HEK293 (cell line): Measurements from ENCODE around the gene SOX2.

Source experiments
- CTCF ChIA-PET: fragments of 350-600 bp; formaldehyde crosslinking; extraction: SDS; loops from one replicate; lab custom pipeline; 2021; ENCODE audit warnings: antibody characterized with exemption; lab: Yijun Ruan, JAX
- POLR2A ChIA-PET: fragments of 300-600 bp; formaldehyde crosslinking; extraction: SDS; loops from one replicate; lab custom pipeline; 2020; ENCODE audit warnings: antibody characterized with exemption, inconsistent platforms; lab: Yijun Ruan, JAX
- H3K27ac ChIP-seq: fragments of 200-500 bp; sonication (Bioruptor generic); 2 replicates; pipeline ENCODE4 v1.5.1; 2014; ENCODE audit warnings: low read depth, low read length, control low read depth, inconsistent platforms; ENCODE audit errors: extremely low read depth
- H3K36me3 ChIP-seq, 2 experiments: fragments of 200-500 bp in 1 of 2; sonication (Bioruptor generic) in 1 of 2; 1 replicate in 1 of 2; 2 replicates in 1 of 2; pipeline ENCODE4 v1.5.1; 2014 to 2017; ENCODE audit warnings: inconsistent platforms in 2 of 2, low read length in 2 of 2; ENCODE audit not compliant: control insufficient read depth in 2 of 2, insufficient read depth in 1 of 2
- H3K4me1 ChIP-seq: fragments of 200-500 bp; sonication (Bioruptor generic); 2 replicates; pipeline ENCODE4 v1.5.1; 2014; ENCODE audit warnings: mild to moderate bottlenecking, low read length, inconsistent platforms; ENCODE audit not compliant: control insufficient read depth, insufficient read depth
- H3K4me3 ChIP-seq: 2 replicates; pipeline ENCODE4 v1.5.1; 2011; ENCODE audit warnings: low read depth, mild to moderate bottlenecking, control low read depth, low read length, moderate library complexity
- H3K9me3 ChIP-seq: fragments of 200-500 bp; sonication (Bioruptor generic); 2 replicates; pipeline ENCODE4 v1.5.1; 2014; ENCODE audit warnings: low read depth, low read length, inconsistent platforms; ENCODE audit not compliant: control insufficient read depth, insufficient read depth
- ELK4 ChIP-seq: IDR thresholded peaks from 2 replicates; pipeline ENCODE4 v1.6.1; 2011; ENCODE audit warnings: mild to moderate bottlenecking, low read depth, low read length, borderline replicate concordance
- GLIS1 ChIP-seq: fragments of 450-650 bp; formaldehyde crosslinking; IDR thresholded peaks from 2 replicates; pipeline ENCODE4 v1.5.1; 2016; ENCODE audit warnings: missing biosample characterization, missing genetic modification characterization
- HOXD13 ChIP-seq: sonication (generic); formaldehyde crosslinking; IDR thresholded peaks from 2 replicates; pipeline ENCODE4 v1.8.0; 2022; ENCODE audit warnings: missing genetic modification reagents, borderline replicate concordance
- KLF10 ChIP-seq: fragments of 450-650 bp; IDR thresholded peaks from 2 replicates; pipeline ENCODE4 v1.5.1; 2018; ENCODE audit warnings: missing biosample characterization, mild to moderate bottlenecking, missing genetic modification characterization
- KLF16 ChIP-seq: fragments of 450-650 bp; formaldehyde crosslinking; IDR thresholded peaks from 2 replicates; pipeline ENCODE4 v1.5.1; 2017; ENCODE audit warnings: missing biosample characterization, missing genetic modification characterization
- MYNN ChIP-seq: fragments of 450-650 bp; formaldehyde crosslinking; IDR thresholded peaks from 2 replicates; pipeline ENCODE4 v1.5.1; 2016; ENCODE audit warnings: missing biosample characterization, missing genetic modification characterization, borderline replicate concordance
- SALL2 ChIP-seq: fragments of 450-650 bp; formaldehyde crosslinking; IDR thresholded peaks from 2 replicates; pipeline ENCODE4 v1.5.0; 2017; ENCODE audit warnings: missing biosample characterization, mild to moderate bottlenecking, missing genetic modification characterization, borderline replicate concordance
- ZBTB17 ChIP-seq: fragments of 450-650 bp; formaldehyde crosslinking; IDR thresholded peaks from 2 replicates; pipeline ENCODE4 v1.5.1; 2016; ENCODE audit warnings: missing biosample characterization, missing genetic modification characterization
- ZFHX2 ChIP-seq: fragments of 450-650 bp; formaldehyde crosslinking; conservative IDR thresholded peaks from 2 replicates; pipeline ENCODE4 v1.5.1; 2016; ENCODE audit warnings: missing biosample characterization, missing genetic modification characterization
- ZFP41 ChIP-seq: fragments of 450-650 bp; formaldehyde crosslinking; IDR thresholded peaks from 2 replicates; pipeline ENCODE4 v1.5.1; 2016; ENCODE audit warnings: missing biosample characterization, missing genetic modification characterization, borderline replicate concordance
- ZNF138 ChIP-seq: fragments of 450-650 bp; formaldehyde crosslinking; IDR thresholded peaks from 2 replicates; pipeline ENCODE4 v1.5.1; 2016; ENCODE audit warnings: missing biosample characterization, missing genetic modification characterization, borderline replicate concordance
- ZNF146 ChIP-seq: fragments of 450-650 bp; formaldehyde crosslinking; IDR thresholded peaks from 2 replicates; pipeline ENCODE4 v1.5.1; 2016; ENCODE audit warnings: missing biosample characterization, missing genetic modification characterization
- ZNF211 ChIP-seq: fragments of 450-650 bp; formaldehyde crosslinking; IDR thresholded peaks from 2 replicates; pipeline ENCODE4 v1.5.1; 2016; ENCODE audit warnings: low read depth, missing biosample characterization, missing genetic modification characterization
- ZNF221 ChIP-seq: fragments of 450-650 bp; formaldehyde crosslinking; IDR thresholded peaks from 2 replicates; pipeline ENCODE4 v1.5.1; 2017; ENCODE audit warnings: missing biosample characterization, missing genetic modification characterization, borderline replicate concordance
- ZNF274 ChIP-seq, 2 experiments: fragments of 200-500 bp in 1 of 2; fragments of 450-650 bp in 1 of 2; sonication (Bioruptor generic) in 1 of 2; formaldehyde crosslinking in 1 of 2; IDR thresholded peaks; 2 replicates each; pipeline versions ENCODE4 v1.5.1 to v1.6.1; 2014 to 2016; ENCODE audit warnings: borderline replicate concordance in 1 of 2, inconsistent platforms in 1 of 2, low read length in 1 of 2, missing biosample characterization in 1 of 2, missing genetic modification characterization in 1 of 2
- ZNF311 ChIP-seq: fragments of 450-650 bp; formaldehyde crosslinking; IDR thresholded peaks from 2 replicates; pipeline ENCODE4 v1.5.1; 2017; ENCODE audit warnings: missing biosample characterization, missing genetic modification characterization, borderline replicate concordance
- ZNF366 ChIP-seq: fragments of 450-650 bp; formaldehyde crosslinking; conservative IDR thresholded peaks from 2 replicates; pipeline ENCODE4 v1.5.1; 2016; ENCODE audit warnings: missing biosample characterization, missing genetic modification characterization
- ZNF416 ChIP-seq: fragments of 450-650 bp; formaldehyde crosslinking; IDR thresholded peaks from 2 replicates; pipeline ENCODE4 v1.5.1; 2016; ENCODE audit warnings: missing biosample characterization, missing genetic modification characterization
- ZNF423 ChIP-seq: fragments of 450-650 bp; formaldehyde crosslinking; IDR thresholded peaks from 2 replicates; pipeline ENCODE4 v1.5.1; 2016; ENCODE audit warnings: missing biosample characterization, missing genetic modification characterization
- ZNF521 ChIP-seq: fragments of 450-650 bp; formaldehyde crosslinking; IDR thresholded peaks from 2 replicates; pipeline ENCODE4 v1.5.1; 2017; ENCODE audit warnings: missing biosample characterization, mild to moderate bottlenecking, missing genetic modification characterization
- ZNF544 ChIP-seq: fragments of 450-650 bp; formaldehyde crosslinking; IDR thresholded peaks from 2 replicates; pipeline ENCODE4 v1.5.0; 2017; ENCODE audit warnings: missing biosample characterization, missing genetic modification characterization
- ZNF585B ChIP-seq: fragments of 450-650 bp; formaldehyde crosslinking; IDR thresholded peaks from 2 replicates; pipeline ENCODE4 v1.5.1; 2016; ENCODE audit warnings: missing biosample characterization, missing genetic modification characterization
- ZNF610 ChIP-seq: fragments of 450-650 bp; formaldehyde crosslinking; IDR thresholded peaks from 2 replicates; pipeline ENCODE4 v1.5.1; 2016; ENCODE audit warnings: missing biosample characterization, missing genetic modification characterization, borderline replicate concordance
- ZNF660 ChIP-seq: fragments of 450-650 bp; IDR thresholded peaks from 2 replicates; pipeline ENCODE4 v1.5.1; 2018; ENCODE audit warnings: missing biosample characterization, mild to moderate bottlenecking, missing genetic modification characterization
- ZNF664 ChIP-seq: fragments of 450-650 bp; formaldehyde crosslinking; IDR thresholded peaks from 2 replicates; pipeline ENCODE4 v1.5.1; 2016; ENCODE audit warnings: missing biosample characterization, missing genetic modification characterization
- ZNF777 ChIP-seq: fragments of 450-650 bp; formaldehyde crosslinking; IDR thresholded peaks from 2 replicates; pipeline ENCODE4 v1.5.1; 2017; ENCODE audit warnings: missing biosample characterization, missing genetic modification characterization, borderline replicate concordance
- ZNF785 ChIP-seq: fragments of 450-650 bp; formaldehyde crosslinking; IDR thresholded peaks from 2 replicates; pipeline ENCODE4 v1.5.1; 2016; ENCODE audit warnings: missing biosample characterization, missing genetic modification characterization

SOX2 gene

GRCh38 chr3:181694805-181695660 is 16.7 kb upstream of the SOX2 start:
- Histone ChIP-seq H3K4me1 (no peaks in the 10 kb centered on the region), H3K36me3 (no peaks in the 10 kb centered on the region)
- TF ChIP-seq GLIS1 (tag by site-specific recombination) (no peak), ZNF274 (IDR thresholded peaks at IDR 0.05; ENCODE audit: low read length) (no peak), ZNF274 (tag by site-specific recombination; IDR thresholded peaks at IDR 0.05; ENCODE audit: borderline replicate concordance) (no peak), ZNF423 (tag by site-specific recombination) (no peak), ZNF138 (tag by site-specific recombination) (no peak), ZNF211 (tag by site-specific recombination) (no peak), ZNF366 (no peak), ZNF521 (tag by site-specific recombination) (no peak)
- TF ChIP-seq, all 188 proteins: peak for 0
- Histone ChIP-seq H3K9me3 (no peaks in the 10 kb centered on the region), H3K4me3 (no peak overlapping the region), H3K27ac (no peak overlapping the region)
- POLR2A ChIA-PET: no interaction called here
- CTCF ChIA-PET: no interaction called here

DNA sequence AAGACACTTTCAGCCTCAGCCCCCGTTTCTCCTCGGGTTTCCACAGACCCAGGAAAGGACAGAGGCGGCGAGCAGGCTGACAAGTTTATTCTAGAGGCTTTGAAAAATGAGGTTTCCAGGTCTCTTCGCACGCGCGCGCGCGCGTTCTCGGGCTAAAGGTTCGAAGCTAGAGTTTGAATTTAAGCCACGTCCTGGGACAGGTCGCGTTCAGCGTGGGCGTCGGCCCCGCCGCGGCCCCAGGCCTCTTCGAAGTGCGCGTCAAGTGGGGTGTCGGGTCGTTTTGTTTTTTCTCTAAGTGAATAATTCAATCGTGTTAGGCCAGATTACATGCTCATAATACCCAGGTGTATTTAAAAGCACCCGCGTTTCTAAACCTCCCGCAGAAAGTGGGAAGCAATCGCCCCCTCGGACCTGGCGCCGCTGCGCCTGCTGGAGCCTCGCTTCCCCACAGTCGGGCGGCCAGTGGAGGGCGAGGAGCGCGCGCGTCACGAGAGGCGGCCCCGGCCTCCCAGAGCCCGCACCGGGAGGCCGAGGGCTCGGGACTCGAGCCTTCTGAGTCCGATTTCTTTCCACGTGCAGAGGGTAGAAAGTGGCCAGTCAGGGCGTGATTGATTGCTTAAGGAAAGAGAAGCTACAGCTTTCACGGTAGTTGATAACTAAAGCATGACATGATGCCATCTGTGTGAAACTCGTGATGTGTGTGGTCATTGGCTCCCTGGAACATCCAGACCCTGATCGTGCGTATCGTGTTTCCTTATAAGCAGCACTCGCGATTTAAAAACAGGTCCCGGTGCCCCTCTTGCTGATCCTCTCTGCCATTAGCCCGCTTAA is 15.8 kb upstream of the SOX2 start:
- H3K4me3 ChIP-seq: no peak overlapping the region
- POLR2A ChIA-PET: no interaction called here
- H3K36me3 ChIP-seq: no peaks in the 10 kb centered on the region
- TF ChIP-seq SALL2 (no peak), ZNF610 (tag by site-specific recombination) (no peak), ZNF785 (no peak), KLF16 (no peak), ZNF146 (tag by site-specific recombination) (no peak), MYNN (tag by site-specific recombination) (no peak), ZFP41 (no peak), ZFHX2 (tag by site-specific recombination) (no peak), ZBTB17 (tag by site-specific recombination) (no peak), ZNF664 (tag by site-specific recombination) (no peak), KLF10 (tag by site-specific recombination) (no peak), ZNF660 (tag by site-specific recombination) (no peak), ELK4 (no peak), HOXD13 (CRISPR knock-in tag) (no peak), ZNF544 (no peak), ZNF311 (tag by site-specific recombination) (no peak), ZNF221 (tag by site-specific recombination) (no peak), ZNF585B (tag by site-specific recombination) (no peak), ZNF777 (tag by site-specific recombination) (no peak), ZNF416 (tag by site-specific recombination) (no peak)
- TF ChIP-seq, all 188 proteins: peak for 0
- H3K9me3 ChIP-seq: no peaks in the 10 kb centered on the region
- CTCF ChIA-PET: no interaction called here
- H3K4me1 ChIP-seq: no peaks in the 10 kb centered on the region
- H3K27ac ChIP-seq: no peak overlapping the region
